HEK293 (cell line): ENCODE results near the gene ZNF529.

Source experiments
- GLI2 ChIP-seq: fragments of 450-650 bp; formaldehyde crosslinking; IDR thresholded peaks from 2 replicates; pipeline ENCODE4; 2017; ENCODE audit warnings: missing biosample characterization, missing genetic modification characterization, low read depth, borderline replicate concordance
- MEIS1 ChIP-seq: sonication (generic); formaldehyde crosslinking; IDR thresholded peaks from 2 replicates; pipeline ENCODE4 v1.8.1; 2022; ENCODE audit warnings: missing genetic modification reagents, mild to moderate bottlenecking, borderline replicate concordance
- SP3 ChIP-seq: fragments of 450-650 bp; formaldehyde crosslinking; IDR thresholded peaks from 2 replicates; pipeline ENCODE4 v1.5.1; 2016; ENCODE audit warnings: missing biosample characterization, missing genetic modification characterization
- ZBTB17 ChIP-seq: fragments of 450-650 bp; formaldehyde crosslinking; IDR thresholded peaks from 2 replicates; pipeline ENCODE4 v1.5.1; 2016; ENCODE audit warnings: missing biosample characterization, missing genetic modification characterization
- ZNF138 ChIP-seq: fragments of 450-650 bp; formaldehyde crosslinking; IDR thresholded peaks from 2 replicates; pipeline ENCODE4 v1.5.1; 2016; ENCODE audit warnings: missing biosample characterization, missing genetic modification characterization, borderline replicate concordance
- ZNF146 ChIP-seq: fragments of 450-650 bp; formaldehyde crosslinking; IDR thresholded peaks from 2 replicates; pipeline ENCODE4 v1.5.1; 2016; ENCODE audit warnings: missing biosample characterization, missing genetic modification characterization
- ZNF175 ChIP-seq: fragments of 450-650 bp; formaldehyde crosslinking; IDR thresholded peaks from 2 replicates; pipeline ENCODE4 v1.5.1; 2016; ENCODE audit warnings: missing biosample characterization, missing genetic modification characterization
- ZNF19 ChIP-seq: fragments of 450-650 bp; formaldehyde crosslinking; IDR thresholded peaks from 2 replicates; pipeline ENCODE4; 2016; ENCODE audit warnings: missing biosample characterization, missing genetic modification characterization, low read depth
- ZNF221 ChIP-seq: fragments of 450-650 bp; formaldehyde crosslinking; IDR thresholded peaks from 2 replicates; pipeline ENCODE4 v1.5.1; 2017; ENCODE audit warnings: missing biosample characterization, missing genetic modification characterization, borderline replicate concordance
- ZNF302 ChIP-seq: fragments of 450-650 bp; formaldehyde crosslinking; IDR thresholded peaks from 2 replicates; pipeline ENCODE4 v1.5.1; 2016; ENCODE audit warnings: missing biosample characterization, missing genetic modification characterization, low read depth
- ZNF488 ChIP-seq: fragments of 450-650 bp; formaldehyde crosslinking; IDR thresholded peaks from 2 replicates; pipeline ENCODE4 v1.5.1; 2016; ENCODE audit warnings: missing biosample characterization, missing genetic modification characterization
- ZNF514 ChIP-seq: fragments of 450-650 bp; formaldehyde crosslinking; IDR thresholded peaks from 2 replicates; pipeline ENCODE4 v1.5.1; 2016; ENCODE audit warnings: missing biosample characterization, missing genetic modification characterization
- ZNF518A ChIP-seq: fragments of 450-650 bp; formaldehyde crosslinking; conservative IDR thresholded peaks from 2 replicates; pipeline ENCODE4 v1.5.1; 2016; ENCODE audit warnings: low read depth, missing biosample characterization, missing genetic modification characterization
- ZNF600 ChIP-seq: fragments of 450-650 bp; formaldehyde crosslinking; IDR thresholded peaks from 2 replicates; pipeline ENCODE4 v1.5.1; 2016; ENCODE audit warnings: missing biosample characterization, missing genetic modification characterization
- ZNF791 ChIP-seq: fragments of 450-650 bp; formaldehyde crosslinking; IDR thresholded peaks from 2 replicates; pipeline ENCODE4 v1.5.1; 2016; ENCODE audit warnings: missing biosample characterization, missing genetic modification characterization
- ZXDB ChIP-seq: fragments of 450-650 bp; formaldehyde crosslinking; IDR thresholded peaks from 2 replicates; pipeline ENCODE4 v1.5.1; 2016; ENCODE audit warnings: missing biosample characterization, missing genetic modification characterization
- TF ChIP-seq, protein P1 (sequence below): fragments of 450-650 bp; formaldehyde crosslinking; IDR thresholded peaks from 2 replicates; pipeline ENCODE4 v1.5.1; 2016; ENCODE audit warnings: missing biosample characterization, missing genetic modification characterization, borderline replicate concordance
- TF ChIP-seq, protein P2 (sequence below): fragments of 450-650 bp; formaldehyde crosslinking; IDR thresholded peaks from 2 replicates; pipeline ENCODE4 v1.5.1; 2016; ENCODE audit warnings: missing biosample characterization, missing genetic modification characterization
- TF ChIP-seq, protein P3 (sequence below): fragments of 450-650 bp; formaldehyde crosslinking; IDR thresholded peaks from 2 replicates; pipeline ENCODE4 v1.5.1; 2017; ENCODE audit warnings: missing biosample characterization, missing genetic modification characterization
- TF ChIP-seq, protein P4 (sequence below): fragments of 450-650 bp; formaldehyde crosslinking; IDR thresholded peaks from 2 replicates; pipeline ENCODE4 v1.5.1; 2016; ENCODE audit warnings: missing biosample characterization, missing genetic modification characterization
- TF ChIP-seq, protein P5 (sequence below): fragments of 450-650 bp; formaldehyde crosslinking; IDR thresholded peaks from 2 replicates; pipeline ENCODE4 v1.5.1; 2016; ENCODE audit warnings: missing biosample characterization, missing genetic modification characterization
- TF ChIP-seq, protein P6 (sequence below): fragments of 450-650 bp; formaldehyde crosslinking; IDR thresholded peaks from 2 replicates; pipeline ENCODE4 v1.5.1; 2016; ENCODE audit warnings: missing biosample characterization, missing genetic modification characterization

The ZNF529 gene

GRCh38 chr19:36528921-36529518 is 44.1 kb downstream of the ZNF529 start (continued):
- TF ChIP-seq ZNF488 (tag by site-specific recombination) = peak; percentile 85
- TF ChIP-seq, protein P1, sequence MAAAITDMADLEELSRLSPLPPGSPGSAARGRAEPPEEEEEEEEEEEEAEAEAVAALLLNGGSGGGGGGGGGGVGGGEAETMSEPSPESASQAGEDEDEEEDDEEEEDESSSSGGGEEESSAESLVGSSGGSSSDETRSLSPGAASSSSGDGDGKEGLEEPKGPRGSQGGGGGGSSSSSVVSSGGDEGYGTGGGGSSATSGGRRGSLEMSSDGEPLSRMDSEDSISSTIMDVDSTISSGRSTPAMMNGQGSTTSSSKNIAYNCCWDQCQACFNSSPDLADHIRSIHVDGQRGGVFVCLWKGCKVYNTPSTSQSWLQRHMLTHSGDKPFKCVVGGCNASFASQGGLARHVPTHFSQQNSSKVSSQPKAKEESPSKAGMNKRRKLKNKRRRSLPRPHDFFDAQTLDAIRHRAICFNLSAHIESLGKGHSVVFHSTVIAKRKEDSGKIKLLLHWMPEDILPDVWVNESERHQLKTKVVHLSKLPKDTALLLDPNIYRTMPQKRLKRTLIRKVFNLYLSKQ (tag by site-specific recombination) = no peak
- TF ChIP-seq ZNF19 (tag by site-specific recombination) = no peak; the same call in 1 of the 2 replicates
- peak; percentile 93 for TF ChIP-seq ZNF600 (tag by site-specific recombination)
- TF ChIP-seq, protein P2, sequence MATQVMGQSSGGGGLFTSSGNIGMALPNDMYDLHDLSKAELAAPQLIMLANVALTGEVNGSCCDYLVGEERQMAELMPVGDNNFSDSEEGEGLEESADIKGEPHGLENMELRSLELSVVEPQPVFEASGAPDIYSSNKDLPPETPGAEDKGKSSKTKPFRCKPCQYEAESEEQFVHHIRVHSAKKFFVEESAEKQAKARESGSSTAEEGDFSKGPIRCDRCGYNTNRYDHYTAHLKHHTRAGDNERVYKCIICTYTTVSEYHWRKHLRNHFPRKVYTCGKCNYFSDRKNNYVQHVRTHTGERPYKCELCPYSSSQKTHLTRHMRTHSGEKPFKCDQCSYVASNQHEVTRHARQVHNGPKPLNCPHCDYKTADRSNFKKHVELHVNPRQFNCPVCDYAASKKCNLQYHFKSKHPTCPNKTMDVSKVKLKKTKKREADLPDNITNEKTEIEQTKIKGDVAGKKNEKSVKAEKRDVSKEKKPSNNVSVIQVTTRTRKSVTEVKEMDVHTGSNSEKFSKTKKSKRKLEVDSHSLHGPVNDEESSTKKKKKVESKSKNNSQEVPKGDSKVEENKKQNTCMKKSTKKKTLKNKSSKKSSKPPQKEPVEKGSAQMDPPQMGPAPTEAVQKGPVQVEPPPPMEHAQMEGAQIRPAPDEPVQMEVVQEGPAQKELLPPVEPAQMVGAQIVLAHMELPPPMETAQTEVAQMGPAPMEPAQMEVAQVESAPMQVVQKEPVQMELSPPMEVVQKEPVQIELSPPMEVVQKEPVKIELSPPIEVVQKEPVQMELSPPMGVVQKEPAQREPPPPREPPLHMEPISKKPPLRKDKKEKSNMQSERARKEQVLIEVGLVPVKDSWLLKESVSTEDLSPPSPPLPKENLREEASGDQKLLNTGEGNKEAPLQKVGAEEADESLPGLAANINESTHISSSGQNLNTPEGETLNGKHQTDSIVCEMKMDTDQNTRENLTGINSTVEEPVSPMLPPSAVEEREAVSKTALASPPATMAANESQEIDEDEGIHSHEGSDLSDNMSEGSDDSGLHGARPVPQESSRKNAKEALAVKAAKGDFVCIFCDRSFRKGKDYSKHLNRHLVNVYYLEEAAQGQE = no peak
- TF ChIP-seq ZXDB (tag by site-specific recombination) = no peak
- TF ChIP-seq ZNF175 (tag by site-specific recombination) = no peak; the same call in 1 of the 2 replicates
- TF ChIP-seq ZNF146 (tag by site-specific recombination) = peak; percentile 70
- TF ChIP-seq SP3 (tag by site-specific recombination) = no peak
- no peak for TF ChIP-seq ZNF514 (tag by site-specific recombination)
- TF ChIP-seq MEIS1 (CRISPR knock-in tag) = no peak
- TF ChIP-seq ZNF221 (tag by site-specific recombination) = no peak
- TF ChIP-seq, protein P3, sequence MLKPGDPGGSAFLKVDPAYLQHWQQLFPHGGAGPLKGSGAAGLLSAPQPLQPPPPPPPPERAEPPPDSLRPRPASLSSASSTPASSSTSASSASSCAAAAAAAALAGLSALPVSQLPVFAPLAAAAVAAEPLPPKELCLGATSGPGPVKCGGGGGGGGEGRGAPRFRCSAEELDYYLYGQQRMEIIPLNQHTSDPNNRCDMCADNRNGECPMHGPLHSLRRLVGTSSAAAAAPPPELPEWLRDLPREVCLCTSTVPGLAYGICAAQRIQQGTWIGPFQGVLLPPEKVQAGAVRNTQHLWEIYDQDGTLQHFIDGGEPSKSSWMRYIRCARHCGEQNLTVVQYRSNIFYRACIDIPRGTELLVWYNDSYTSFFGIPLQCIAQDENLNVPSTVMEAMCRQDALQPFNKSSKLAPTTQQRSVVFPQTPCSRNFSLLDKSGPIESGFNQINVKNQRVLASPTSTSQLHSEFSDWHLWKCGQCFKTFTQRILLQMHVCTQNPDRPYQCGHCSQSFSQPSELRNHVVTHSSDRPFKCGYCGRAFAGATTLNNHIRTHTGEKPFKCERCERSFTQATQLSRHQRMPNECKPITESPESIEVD (tag by site-specific recombination) = no peak
- TF ChIP-seq ZNF302 (tag by site-specific recombination) = peak; percentile 93
- TF ChIP-seq ZNF518A = no peak
- TF ChIP-seq GLI2 = no peak
- TF ChIP-seq, protein P4, sequence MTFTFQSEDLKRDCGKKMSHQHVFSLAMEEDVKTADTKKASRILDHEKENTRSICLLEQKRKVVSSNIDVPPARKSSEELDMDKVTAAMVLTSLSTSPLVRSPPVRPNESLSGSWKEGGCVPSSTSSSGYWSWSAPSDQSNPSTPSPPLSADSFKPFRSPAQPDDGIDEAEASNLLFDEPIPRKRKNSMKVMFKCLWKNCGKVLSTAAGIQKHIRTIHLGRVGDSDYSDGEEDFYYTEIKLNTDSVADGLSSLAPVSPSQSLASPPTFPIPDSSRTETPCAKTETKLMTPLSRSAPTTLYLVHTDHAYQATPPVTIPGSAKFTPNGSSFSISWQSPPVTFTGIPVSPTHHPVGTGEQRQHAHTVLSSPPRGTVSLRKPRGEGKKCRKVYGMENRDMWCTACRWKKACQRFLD = no peak
- TF ChIP-seq, protein P5, sequence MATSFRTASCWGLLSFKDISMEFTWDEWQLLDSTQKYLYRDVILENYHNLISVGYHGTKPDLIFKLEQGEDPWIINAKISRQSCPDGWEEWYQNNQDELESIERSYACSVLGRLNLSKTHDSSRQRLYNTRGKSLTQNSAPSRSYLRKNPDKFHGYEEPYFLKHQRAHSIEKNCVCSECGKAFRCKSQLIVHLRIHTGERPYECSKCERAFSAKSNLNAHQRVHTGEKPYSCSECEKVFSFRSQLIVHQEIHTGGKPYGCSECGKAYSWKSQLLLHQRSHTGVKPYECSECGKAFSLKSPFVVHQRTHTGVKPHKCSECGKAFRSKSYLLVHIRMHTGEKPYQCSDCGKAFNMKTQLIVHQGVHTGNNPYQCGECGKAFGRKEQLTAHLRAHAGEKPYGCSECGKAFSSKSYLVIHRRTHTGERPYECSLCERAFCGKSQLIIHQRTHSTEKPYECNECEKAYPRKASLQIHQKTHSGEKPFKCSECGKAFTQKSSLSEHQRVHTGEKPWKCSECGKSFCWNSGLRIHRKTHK (tag by site-specific recombination) = no peak
- TF ChIP-seq, protein P6, sequence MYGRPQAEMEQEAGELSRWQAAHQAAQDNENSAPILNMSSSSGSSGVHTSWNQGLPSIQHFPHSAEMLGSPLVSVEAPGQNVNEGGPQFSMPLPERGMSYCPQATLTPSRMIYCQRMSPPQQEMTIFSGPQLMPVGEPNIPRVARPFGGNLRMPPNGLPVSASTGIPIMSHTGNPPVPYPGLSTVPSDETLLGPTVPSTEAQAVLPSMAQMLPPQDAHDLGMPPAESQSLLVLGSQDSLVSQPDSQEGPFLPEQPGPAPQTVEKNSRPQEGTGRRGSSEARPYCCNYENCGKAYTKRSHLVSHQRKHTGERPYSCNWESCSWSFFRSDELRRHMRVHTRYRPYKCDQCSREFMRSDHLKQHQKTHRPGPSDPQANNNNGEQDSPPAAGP = peak; percentile 41; the same call in 1 of the 2 replicates
- TF ChIP-seq ZNF138 (tag by site-specific recombination) = no peak
- 0 out of 2 replicates have a peak, but pooled peaks have one; percentile 8 for TF ChIP-seq ZNF791
- TF ChIP-seq ZBTB17 = no peak; the same call in none of the 2 replicates
